HG03521 (cell line): ENCODE results near the gene MPV17L2.

Source experiments
- ATAC-seq: cut with Tn5 transposase; IDR thresholded peaks from one replicate; pipeline ENCODE4 v1.9.1; 2021; ENCODE audit warnings: mild to moderate bottlenecking, moderate library complexity; ENCODE audit not compliant: unreplicated experiment

MPV17L2 gene

GRCh38 chr19:18232540-18233223 is 39.7 kb downstream of the MPV17L2 start:
- ATAC-seq = no peak

GRCh38 chr19:18233224-18233825 is 40.3 kb downstream of the MPV17L2 start:
- no peak for ATAC-seq

GRCh38 chr19:18234194-18234593 is 41.2 kb downstream of the MPV17L2 start:
- no peak for ATAC-seq

- no peak for ATAC-seq
These were observed 46.3 kb downstream of the MPV17L2 start for GRCh38 chr19:18239303-18239702.

- no peak for ATAC-seq
These were observed 52.3 kb downstream of the MPV17L2 start for GRCh38 chr19:18245297-18245696.
